HK-2 (cell line): ENCODE measurements around the gene ARMC9.
A peak's percentile ranks its signal among the peaks of the same experiment; 100 is the strongest.
"Not testable (repeated sequence)": the region's sequence is repeated elsewhere in the genome, so short reads cannot be mapped to it uniquely, and the experiment has no call there.

Source experiments
- DNase-seq: peaks from one replicate; pipeline ENCODE4 v3.0.0-alpha.2; 2018; ENCODE audit not compliant: unreplicated experiment

Gene ARMC9

GRCh38 chr2:231399046-231399852 is 200.8 kb downstream of the ARMC9 start:
- DNase-seq = no peak

- DNase-seq = peak; percentile 62
Measured at GRCh38 chr2:231399853-231400680, 201.6 kb downstream of the ARMC9 start.

- DNase-seq = not testable (repeated sequence)
Measured at GRCh38 chr2:231400681-231401080, 202.2 kb downstream of the ARMC9 start.

GRCh38 chr2:231401101-231401500 is 202.7 kb downstream of the ARMC9 start:
- DNase-seq = not testable (repeated sequence)

- not testable (repeated sequence) for DNase-seq
Measured at GRCh38 chr2:231403421-231404182, 205.2 kb downstream of the ARMC9 start.

GRCh38 chr2:231404183-231404578 is 205.8 kb downstream of the ARMC9 start:
- DNase-seq = not testable (repeated sequence)

- DNase-seq = not testable (repeated sequence)
Measured at GRCh38 chr2:231405601-231406367, 207.4 kb downstream of the ARMC9 start.

GRCh38 chr2:231407686-231408085 is 209.3 kb downstream of the ARMC9 start:
- not testable (repeated sequence) for DNase-seq

- not testable (repeated sequence) for DNase-seq
Measured at GRCh38 chr2:231408304-231408703, 209.9 kb downstream of the ARMC9 start.

GRCh38 chr2:231409776-231410175 is 211.3 kb downstream of the ARMC9 start:
- no peak for DNase-seq

GRCh38 chr2:231410293-231411004 is 212.0 kb downstream of the ARMC9 start:
- DNase-seq = no peak

- no peak for DNase-seq
Measured at GRCh38 chr2:231411237-231411636, 212.8 kb downstream of the ARMC9 start.

- DNase-seq = peak; percentile 92
Measured at GRCh38 chr2:231411831-231412617, 213.6 kb downstream of the ARMC9 start.

GRCh38 chr2:231412618-231412963 is 214.2 kb downstream of the ARMC9 start:
- DNase-seq = no peak

GRCh38 chr2:231413456-231413855 is 215.0 kb downstream of the ARMC9 start:
- no peak for DNase-seq

GRCh38 chr2:231413921-231414476 is 215.6 kb downstream of the ARMC9 start:
- DNase-seq = no peak

GRCh38 chr2:231415029-231415428 is 216.6 kb downstream of the ARMC9 start:
- DNase-seq = no peak

GRCh38 chr2:231418820-231419640 is 220.6 kb downstream of the ARMC9 start:
- DNase-seq = no peak
